LNCaP clone FGC (cell line): ENCODE results near the gene IRAK2.
"Not testable (repeated sequence)": the region's sequence is repeated elsewhere in the genome, so short reads cannot be mapped to it uniquely, and the experiment has no call there.

ENCODE experiments used
- DNase-seq: peaks from one replicate; pipeline ENCODE4 v3.0.0-alpha.2; 2011; ENCODE audit warnings: low read depth
- H3K4me3 ChIP-seq: 2 replicates; pipeline ENCODE4 v1.5.1; 2011; ENCODE audit warnings: mild to moderate bottlenecking, low read depth, low read length, control low read depth
- CTCF ChIP-seq: IDR thresholded peaks from 2 replicates; pipeline ENCODE4 v1.5.1; 2012; ENCODE audit warnings: mild to moderate bottlenecking; ENCODE audit not compliant: control insufficient read depth, insufficient read depth; ENCODE audit errors: extremely low read depth

The IRAK2 gene

GRCh38 chr3:10122724-10123123, 42.0 kb upstream of the IRAK2 start:
- TF ChIP-seq CTCF, result no peak
- DNase-seq, result no peak
- no peak overlapping the region for H3K4me3 ChIP-seq

DNA sequence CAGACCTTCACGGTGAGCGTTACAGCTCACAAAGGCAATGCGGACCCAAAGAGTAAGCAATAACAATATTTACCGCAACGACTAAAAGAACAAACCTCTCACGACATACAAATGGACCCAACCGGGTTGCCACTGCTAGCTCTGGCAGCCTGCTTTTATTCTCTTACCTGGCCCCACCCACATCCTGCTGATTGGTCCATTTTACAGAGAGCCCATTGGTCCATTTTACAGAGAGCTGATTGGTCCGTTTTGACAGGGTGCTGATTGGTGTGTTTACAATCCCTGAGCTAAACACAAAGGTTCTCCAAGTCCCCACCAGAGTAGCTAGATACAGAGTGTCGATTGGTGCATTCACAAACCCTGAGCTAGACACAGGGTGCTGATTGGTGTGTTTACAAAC, 28.8 kb upstream of the IRAK2 start:
- not testable (repeated sequence) for H3K4me3 ChIP-seq, DNase-seq

GRCh38 chr3:10136426-10137005, 28.2 kb upstream of the IRAK2 start:
- DNase-seq, result no peak
- no peak for TF ChIP-seq CTCF
- H3K4me3 ChIP-seq, result no peak overlapping the region

DNA sequence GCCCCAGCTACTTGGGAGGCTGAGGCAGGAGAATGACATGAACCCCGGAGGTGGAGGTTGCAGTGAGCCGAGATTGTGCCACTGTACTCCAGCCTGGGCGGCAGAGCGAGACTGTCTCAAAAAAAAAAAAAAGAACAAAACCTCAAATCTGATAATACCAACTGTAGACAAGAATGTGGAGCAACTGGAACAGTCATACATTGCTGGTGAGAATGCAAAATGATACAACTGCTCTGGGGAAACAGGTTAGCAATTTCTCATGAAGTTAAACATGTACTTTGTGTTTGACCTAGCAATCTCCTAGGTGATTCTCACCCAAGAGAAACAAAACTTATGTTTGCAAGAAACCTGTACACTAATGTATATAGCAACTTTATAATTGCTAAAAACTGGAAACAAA, 27.5 kb upstream of the IRAK2 start:
- no peak overlapping the region for H3K4me3 ChIP-seq
- no peak for DNase-seq
- no peak for TF ChIP-seq CTCF

GRCh38 chr3:10140996-10141546, 23.6 kb upstream of the IRAK2 start:
- no peak for TF ChIP-seq CTCF
- H3K4me3 ChIP-seq, result peak overlapping the region; percentile 65; the same call in 1 of the 2 replicates
- no peak for DNase-seq

DNA sequence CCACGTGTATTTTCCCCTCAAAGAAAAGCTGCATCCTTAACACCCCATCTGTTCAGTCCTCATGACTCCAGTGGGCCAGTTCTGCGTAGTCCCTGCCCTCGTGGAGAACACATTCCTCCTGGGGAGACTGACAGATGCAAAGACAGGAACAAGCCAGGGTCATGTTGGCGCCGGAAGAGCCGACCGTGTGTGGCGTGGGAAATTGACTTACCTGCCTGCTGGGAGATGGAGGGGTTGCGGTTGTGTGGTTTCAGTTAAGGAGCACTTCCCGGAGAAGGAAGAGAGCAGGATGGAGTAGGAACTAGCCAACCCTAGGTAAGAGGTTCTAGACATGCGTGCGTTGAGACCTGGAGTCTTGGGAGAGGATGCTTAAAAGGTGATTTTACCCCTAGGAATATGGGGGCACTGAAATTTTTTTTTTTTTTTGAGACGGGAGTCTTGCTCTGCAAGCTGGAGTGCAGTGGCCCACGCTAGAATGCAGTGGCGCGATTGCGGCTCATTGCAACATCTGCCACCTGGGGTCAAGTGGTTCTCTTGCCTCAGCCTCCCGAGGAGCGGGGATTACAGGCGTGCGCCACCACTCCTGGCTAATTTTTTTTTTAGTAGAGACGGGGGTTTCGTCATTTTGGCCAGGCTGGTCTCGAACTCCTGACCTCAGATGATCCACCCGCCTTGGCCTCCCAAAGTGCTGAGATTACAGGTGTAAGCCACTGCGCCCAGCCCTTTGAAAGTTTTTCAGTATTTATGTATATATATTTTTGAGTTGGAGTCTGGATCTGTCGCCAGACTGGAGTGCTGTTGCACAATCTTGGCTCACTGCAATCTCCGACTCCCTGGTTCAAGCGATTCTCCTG, 21.8 kb upstream of the IRAK2 start:
- H3K4me3 ChIP-seq, result peak overlapping the region; percentile 65
- no peak for TF ChIP-seq CTCF
- DNase-seq, result no peak

DNA sequence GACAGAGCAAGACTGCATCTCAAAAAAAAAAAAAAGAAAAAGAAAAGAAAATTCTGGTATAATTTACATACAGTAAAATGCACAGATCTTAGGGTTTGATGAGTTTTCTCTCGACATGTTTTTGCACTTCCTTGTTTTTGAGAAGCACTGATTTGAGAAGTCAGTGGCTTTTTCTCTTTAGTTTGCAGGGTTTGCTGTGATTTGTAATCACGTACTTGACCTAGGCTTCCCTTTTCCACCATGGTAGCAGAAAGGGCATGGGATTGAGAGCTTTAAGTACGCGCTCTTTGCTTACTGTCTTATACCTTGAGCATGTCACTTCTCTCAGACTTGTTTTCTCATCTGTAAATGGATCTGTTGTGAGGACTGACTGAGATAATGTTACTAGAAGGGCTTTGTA, 19.0 kb upstream of the IRAK2 start:
- TF ChIP-seq CTCF, result no peak
- no peak for DNase-seq
- H3K4me3 ChIP-seq, result no peak overlapping the region
